Smooth muscle cell (in vitro differentiated cells): ENCODE results near the gene NOL9. TPM values are rescaled to one million over a fixed set of nuclear protein-coding genes. Genes with fewer than 3 reads are reported as not detected.

ENCODE experiments used
- DNase-seq: peaks from one replicate; lab custom pipeline; 2025; ENCODE audit not compliant: unreplicated experiment; lab: John Stamatoyannopoulos, UW
- H2AFZ ChIP-seq: fragments of 200-600 bp; sonication (generic); 2 replicates; pipeline ENCODE4 v1.6.0; 2016; ENCODE audit warnings: antibody characterized with exemption, low read depth, mild to moderate bottlenecking
- H3F3A ChIP-seq: fragments of 200-600 bp; sonication (generic); 2 replicates; pipeline ENCODE4 v1.6.0; 2017; ENCODE audit warnings: antibody characterized with exemption, low read depth
- H3K27ac ChIP-seq: fragments of 200-600 bp; sonication (generic); 2 replicates; pipeline ENCODE4 v1.5.1; 2016; ENCODE audit warnings: low read depth, mild to moderate bottlenecking
- H3K27me3 ChIP-seq: fragments of 200-600 bp; sonication (generic); 2 replicates; pipeline ENCODE4 v1.6.1; 2016; ENCODE audit warnings: low read depth, mild to moderate bottlenecking
- H3K36me3 ChIP-seq: fragments of 200-600 bp; sonication (generic); 2 replicates; pipeline ENCODE4 v1.5.1; 2016; ENCODE audit warnings: low read depth
- H3K4me1 ChIP-seq: fragments of 200-600 bp; sonication (generic); 2 replicates; pipeline ENCODE4 v1.5.1; 2016; ENCODE audit warnings: low read depth
- H3K4me2 ChIP-seq: fragments of 200-600 bp; sonication (generic); 2 replicates; pipeline ENCODE4 v1.6.0; 2016; ENCODE audit warnings: mild to moderate bottlenecking
- H3K4me3 ChIP-seq: fragments of 200-600 bp; sonication (generic); 2 replicates; pipeline ENCODE4 v1.5.1; 2016; ENCODE audit warnings: mild to moderate bottlenecking
- H3K79me2 ChIP-seq: fragments of 200-600 bp; sonication (generic); 2 replicates; pipeline ENCODE4 v1.6.0; 2016; ENCODE audit warnings: low read depth, mild to moderate bottlenecking
- H3K9ac ChIP-seq: fragments of 200-600 bp; sonication (generic); 2 replicates; pipeline ENCODE4 v1.6.0; 2016; ENCODE audit warnings: low read depth
- H3K9me3 ChIP-seq: fragments of 200-600 bp; sonication (generic); replicated peaks from 2 replicates; pipeline ENCODE4 v1.5.1; 2016; ENCODE audit warnings: low read depth
- H4K20me1 ChIP-seq: fragments of 200-600 bp; sonication (generic); 2 replicates; pipeline ENCODE4 v1.6.0; 2016; ENCODE audit warnings: low read depth
- CTCF ChIP-seq: fragments of 200-600 bp; sonication (generic); IDR thresholded peaks from 2 replicates; pipeline ENCODE4 v1.5.1; 2017; ENCODE audit warnings: borderline replicate concordance, mild to moderate bottlenecking, antibody characterized with exemption; ENCODE audit not compliant: insufficient read depth, poor library complexity, severe bottlenecking
- WGBS: methylation state at CpG from one replicate; pipeline ENCODE4 v1.1.7; 2016; ENCODE audit warnings: low lambda C conversion rate; 5-methylcytosine and 5-hydroxymethylcytosine counted together
- polyA plus RNA-seq: library from polyadenylated mRNA; unstranded; fragments of >200 nt; fragmentation: Nextera tagmentation; extraction: Ambion mirVana; gene quantifications from 2 replicates; pipeline ENCODE4 v1.2.1, GENCODE V29; 2016
- total RNA-seq: library from RNA; depleted of rRNA; stranded (reverse); fragments of >200 nt; gene quantifications from 2 replicates; pipeline ENCODE4 v1.2.3, GENCODE V29; 2014

Gene NOL9
- total and polyA plus RNA-seq, 2 experiments from 2014 or later = 8.1 to 12.0 TPM

GRCh38 chr1:6474815-6475282 is 79.5 kb downstream of the NOL9 start:
- 89% methylated on average over 13 of the region's 13 CpGs for WGBS
- peaks cover 68% of the 10 kb centered on the region for H4K20me1 ChIP-seq
- no peaks in the 10 kb centered on the region for H3K27me3 ChIP-seq
- H3K79me2 ChIP-seq = no peaks in the 10 kb centered on the region
- no peaks in the 10 kb centered on the region for H3K36me3 ChIP-seq
- no peak for TF ChIP-seq CTCF
- no peak overlapping the region for H3K27ac ChIP-seq
- no peak overlapping the region for H3K4me3 ChIP-seq
- H3K9me3 ChIP-seq = no peaks in the 10 kb centered on the region
- DNase-seq = no peak
- H2AFZ ChIP-seq = no peak overlapping the region
- no peaks in the 10 kb centered on the region for H3F3A ChIP-seq
- no peak overlapping the region for H3K4me2 ChIP-seq
- H3K9ac ChIP-seq = no peak overlapping the region
- H3K4me1 ChIP-seq = no peaks in the 10 kb centered on the region

- H3K79me2 ChIP-seq = no peaks in the 10 kb centered on the region
- no peak overlapping the region for H3K4me2 ChIP-seq
- 89% methylated on average over 23 of the region's 33 CpGs for WGBS
- peaks cover 65% of the 10 kb centered on the region for H4K20me1 ChIP-seq
- H3K4me3 ChIP-seq = no peak overlapping the region
- TF ChIP-seq CTCF = no peak
- H3F3A ChIP-seq = no peaks in the 10 kb centered on the region
- H3K27ac ChIP-seq = no peak overlapping the region
- no peaks in the 10 kb centered on the region for H3K4me1 ChIP-seq
- H3K27me3 ChIP-seq = no peaks in the 10 kb centered on the region
- H3K9ac ChIP-seq = no peak overlapping the region
- no peaks in the 10 kb centered on the region for H3K9me3 ChIP-seq
- DNase-seq = no peak
- H3K36me3 ChIP-seq = no peaks in the 10 kb centered on the region
- H2AFZ ChIP-seq = no peak overlapping the region
Observed at GRCh38 chr1:6473974-6474814, 80.1 kb downstream of the NOL9 start.

GRCh38 chr1:6473156-6473555 is 81.2 kb downstream of the NOL9 start:
- Histone ChIP-seq H3K4me2 (no peak overlapping the region), H3K36me3 (no peaks in the 10 kb centered on the region), H2AFZ (no peak overlapping the region), H3K79me2 (no peaks in the 10 kb centered on the region), H3F3A (no peaks in the 10 kb centered on the region), H3K4me1 (no peaks in the 10 kb centered on the region), H3K4me3 (no peak overlapping the region), H3K9ac (no peak overlapping the region), H3K9me3 (no peaks in the 10 kb centered on the region), H4K20me1 (peaks cover 56% of the 10 kb centered on the region), H3K27ac (no peak overlapping the region), H3K27me3 (no peaks in the 10 kb centered on the region)
- DNase-seq = no peak
- 97% methylated on average over 11 of the region's 18 CpGs for WGBS
- TF ChIP-seq CTCF = no peak
